Suprapubic skin (tissue), 4 donors: Measurements from ENCODE around the gene EIF2S3.
"Not testable (repeated sequence)": the region's sequence is repeated elsewhere in the genome, so short reads cannot be mapped to it uniquely, and the experiment has no call there.

Experiments used
- CTCF ChIP-seq, 2 donors: fragments of 200-600 bp in 1 of 2; fragments of 450-650 bp in 1 of 2; sonication (generic) in 1 of 2; IDR thresholded peaks; one replicate each; pipeline ENCODE4 v1.5.1; 2016 to 2019; ENCODE audit warnings: antibody characterized with exemption in 2 of 2, mild to moderate bottlenecking in 1 of 2, moderate library complexity in 1 of 2
- EP300 ChIP-seq: sonication (generic); formaldehyde crosslinking; IDR thresholded peaks from one replicate; pipeline ENCODE4 v1.6.1; 2017; ENCODE audit warnings: antibody characterized with exemption
- POLR2AphosphoS5 ChIP-seq, 3 donors: sonication (generic); formaldehyde crosslinking; IDR thresholded peaks; one replicate each; pipeline ENCODE4 v1.6.1; 2017; ENCODE audit warnings: antibody characterized with exemption in 3 of 3

GRCh38 chrX:24046060-24046459 is 8.7 kb upstream of the EIF2S3 start:
- TF ChIP-seq CTCF (IDR thresholded peaks at IDR 0.05); POLR2AphosphoS5 (IDR thresholded peaks at IDR 0.05); EP300: not testable (repeated sequence)
